Endodermal cell (in vitro differentiated cells): ENCODE measurements around the gene AP4B1. TPM values are rescaled to one million over a fixed set of nuclear protein-coding genes. Genes with fewer than 3 reads are reported as not detected.

Experiments
- DNase-seq: peaks from one replicate; pipeline ENCODE4 v3.0.0-alpha.2; 2017
- H3K27ac ChIP-seq: 2 replicates; pipeline ENCODE4 v1.5.1; 2013; ENCODE audit warnings: mild to moderate bottlenecking, low read depth, low read length, moderate library complexity
- H3K27me3 ChIP-seq: 2 replicates; pipeline ENCODE4 v1.6.1; 2013; ENCODE audit warnings: mild to moderate bottlenecking, low read length, moderate library complexity; ENCODE audit not compliant: insufficient read depth, control insufficient read depth, poor library complexity, severe bottlenecking
- H3K36me3 ChIP-seq: 2 replicates; pipeline ENCODE4 v1.7.0; 2013; ENCODE audit warnings: mild to moderate bottlenecking, low read length, moderate library complexity; ENCODE audit not compliant: control insufficient read depth, insufficient read depth
- H3K4me1 ChIP-seq: one replicate; pipeline ENCODE4 v1.7.0; 2013; ENCODE audit warnings: low read length; ENCODE audit not compliant: control insufficient read depth, insufficient read depth
- H3K4me3 ChIP-seq: 2 replicates; pipeline ENCODE4 v1.5.1; 2013; ENCODE audit warnings: mild to moderate bottlenecking, low read length, moderate library complexity
- H3K9ac ChIP-seq: 2 replicates; pipeline ENCODE4 v1.6.1; 2013; ENCODE audit warnings: mild to moderate bottlenecking, low read length, moderate library complexity; ENCODE audit not compliant: poor library complexity, severe bottlenecking; ENCODE audit errors: extremely low read depth
- H3K9me3 ChIP-seq: 2 replicates; pipeline ENCODE4 v1.6.1; 2013; ENCODE audit warnings: mild to moderate bottlenecking, low read length, moderate library complexity; ENCODE audit not compliant: control insufficient read depth
- H3K27ac Mint-ChIP-seq: 2 replicates; pipeline ENCODE4 v1.8.0; 2020; ENCODE audit warnings: mixed read lengths
- H3K27me3 Mint-ChIP-seq: 2 replicates; pipeline ENCODE4 v1.8.0; 2021; ENCODE audit warnings: mild to moderate bottlenecking, mixed read lengths; ENCODE audit not compliant: insufficient read depth
- H3K36me3 Mint-ChIP-seq: 2 replicates; pipeline ENCODE4 v1.8.0; 2020; ENCODE audit warnings: low read depth, mixed read lengths
- H3K4me1 Mint-ChIP-seq: 2 replicates; pipeline ENCODE4 v1.8.0; 2020; ENCODE audit warnings: mixed read lengths
- H3K4me3 Mint-ChIP-seq: 2 replicates; pipeline ENCODE4 v1.8.0; 2020; ENCODE audit warnings: mild to moderate bottlenecking, moderate library complexity, mixed read lengths
- H3K9me3 Mint-ChIP-seq: 2 replicates; pipeline ENCODE4 v1.8.0; 2020; ENCODE audit warnings: mild to moderate bottlenecking, mixed read lengths
- CTCF ChIP-seq: fragments of 200-600 bp; sonication (generic); conservative IDR thresholded peaks from 2 replicates; pipeline ENCODE4 v1.5.0; 2021; ENCODE audit warnings: antibody characterized with exemption, mild to moderate bottlenecking
- WGBS, 2 experiments: methylation state at CpG; one replicate each; pipeline versions ENCODE4 v1.1.5 to v1.1.7; 2013; ENCODE audit warnings: missing lambda C conversion rate in 2 of 2, mixed read lengths in 1 of 2; ENCODE audit not compliant: insufficient coverage in 1 of 2, insufficient read length in 1 of 2; 5-methylcytosine and 5-hydroxymethylcytosine counted together
- total RNA-seq, 2 donors: library from RNA; stranded (reverse); fragmentation: NEBNext Ultra II Directional in 1 of 2; extraction: Animal tissue kit (Norgen Biotek cat#: 25700) in 1 of 2; gene quantifications; 2 replicates in 1 of 2; 3 replicates in 1 of 2; pipeline ENCODE4 v1.2.1, GENCODE V29; 2021

The AP4B1 gene
- total RNA-seq, 2 donors from 2014 or later: 9.6 to 14.7 TPM

GRCh38 chr1:113872219-113872935 is 32.2 kb downstream of the AP4B1 start:
- TF ChIP-seq CTCF: no peak
- H3K4me1 Mint-ChIP-seq: peaks cover 7% of the 10 kb centered on the region
- no peaks in the 10 kb centered on the region for H3K27me3 Mint-ChIP-seq
- Histone ChIP-seq H3K9me3 (no peaks in the 10 kb centered on the region), H3K4me1 (no peaks in the 10 kb centered on the region), H3K27ac (no peak overlapping the region), H3K36me3 (no peaks in the 10 kb centered on the region), H3K4me3 (no peak overlapping the region), H3K9ac (no peak overlapping the region), H3K27me3 (no peaks in the 10 kb centered on the region)
- no peak overlapping the region for H3K4me3 Mint-ChIP-seq
- H3K36me3 Mint-ChIP-seq: no peaks in the 10 kb centered on the region
- DNase-seq: no peak
- no peak overlapping the region for H3K27ac Mint-ChIP-seq
- no peaks in the 10 kb centered on the region for H3K9me3 Mint-ChIP-seq

- no peak within 1 kb of the TSS for H3K4me3 ChIP-seq
- DNase-seq: peak; percentile 42
- Mint-ChIP-seq H3K4me1 (peaks cover 4% of the 10 kb centered on the region), H3K27me3 (no peaks in the 10 kb centered on the region), H3K27ac (no peak within 1 kb of the TSS), H3K36me3 (no peaks in the 10 kb centered on the region), H3K4me3 (no peak within 1 kb of the TSS), H3K9me3 (no peaks in the 10 kb centered on the region)
- H3K27me3 ChIP-seq: no peaks in the 10 kb centered on the region
- TF ChIP-seq CTCF: no peak
- H3K9ac ChIP-seq: no peak within 1 kb of the TSS
- WGBS, 2 experiments: 82 to 89% methylated on average over 4 of the region's 4 CpGs
- H3K4me1 ChIP-seq: no peaks in the 10 kb centered on the region
- no peaks in the 10 kb centered on the region for H3K9me3 ChIP-seq
- no peaks in the 10 kb centered on the region for H3K36me3 ChIP-seq
- H3K27ac ChIP-seq: no peak within 1 kb of the TSS
Observed at GRCh38 chr1:113871597-113872113, 32.9 kb downstream of the AP4B1 start, which contains the start of gene PTPN22. PTPN22 (minus strand) TSS chr1:113871712.

GRCh38 chr1:113870778-113871177 is 33.8 kb downstream of the AP4B1 start:
- no peaks in the 10 kb centered on the region for H3K27me3 Mint-ChIP-seq
- H3K4me1 ChIP-seq: no peaks in the 10 kb centered on the region
- no peaks in the 10 kb centered on the region for H3K27me3 ChIP-seq
- H3K4me3 Mint-ChIP-seq: no peak overlapping the region
- H3K9me3 Mint-ChIP-seq: no peaks in the 10 kb centered on the region
- H3K36me3 ChIP-seq: no peaks in the 10 kb centered on the region
- no peaks in the 10 kb centered on the region for H3K36me3 Mint-ChIP-seq
- H3K9ac ChIP-seq: no peak overlapping the region
- no peaks in the 10 kb centered on the region for H3K9me3 ChIP-seq
- no peak for DNase-seq
- WGBS, 2 experiments: 98 to 100% methylated on average over 1 to 3 of the region's 3 CpGs
- peaks cover 4% of the 10 kb centered on the region for H3K4me1 Mint-ChIP-seq
- no peak overlapping the region for H3K27ac Mint-ChIP-seq
- TF ChIP-seq CTCF: no peak
- no peak overlapping the region for H3K4me3 ChIP-seq
- H3K27ac ChIP-seq: no peak overlapping the region
